ENCODE data around the gene ADCK2.

DNA sequence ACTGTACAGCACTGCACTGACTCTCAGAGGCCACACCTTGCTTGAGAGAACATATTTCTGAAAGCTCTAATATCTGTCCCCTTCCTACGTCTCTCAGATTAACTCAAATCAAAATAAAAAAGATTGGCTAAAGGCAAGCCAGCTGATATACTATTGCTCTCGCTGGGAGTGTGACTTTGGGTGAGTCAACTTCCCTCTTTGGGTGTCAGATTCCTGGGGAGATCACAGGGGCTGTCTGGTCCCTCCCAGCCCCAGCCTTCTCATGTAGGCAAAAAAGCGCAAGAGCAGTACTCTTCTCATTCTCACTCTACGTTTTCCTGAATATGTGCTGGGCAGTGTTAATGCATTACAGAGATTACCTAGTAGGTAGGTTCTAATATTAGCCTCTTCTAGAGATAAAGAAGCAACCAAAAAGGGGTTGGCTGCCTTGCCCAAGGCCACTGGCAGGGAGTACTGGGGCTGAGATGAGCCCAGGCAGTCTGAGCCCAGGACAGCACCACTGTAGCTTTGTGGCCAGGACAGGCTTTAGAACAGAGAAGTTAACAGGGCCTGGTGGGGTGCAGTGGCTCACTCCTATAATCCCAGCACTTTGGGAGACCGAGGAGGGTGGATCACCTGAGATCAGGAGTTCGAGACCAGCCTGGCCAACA is 23.1 kb upstream of the ADCK2 start:
- TF ChIP-seq, protein P1, sequence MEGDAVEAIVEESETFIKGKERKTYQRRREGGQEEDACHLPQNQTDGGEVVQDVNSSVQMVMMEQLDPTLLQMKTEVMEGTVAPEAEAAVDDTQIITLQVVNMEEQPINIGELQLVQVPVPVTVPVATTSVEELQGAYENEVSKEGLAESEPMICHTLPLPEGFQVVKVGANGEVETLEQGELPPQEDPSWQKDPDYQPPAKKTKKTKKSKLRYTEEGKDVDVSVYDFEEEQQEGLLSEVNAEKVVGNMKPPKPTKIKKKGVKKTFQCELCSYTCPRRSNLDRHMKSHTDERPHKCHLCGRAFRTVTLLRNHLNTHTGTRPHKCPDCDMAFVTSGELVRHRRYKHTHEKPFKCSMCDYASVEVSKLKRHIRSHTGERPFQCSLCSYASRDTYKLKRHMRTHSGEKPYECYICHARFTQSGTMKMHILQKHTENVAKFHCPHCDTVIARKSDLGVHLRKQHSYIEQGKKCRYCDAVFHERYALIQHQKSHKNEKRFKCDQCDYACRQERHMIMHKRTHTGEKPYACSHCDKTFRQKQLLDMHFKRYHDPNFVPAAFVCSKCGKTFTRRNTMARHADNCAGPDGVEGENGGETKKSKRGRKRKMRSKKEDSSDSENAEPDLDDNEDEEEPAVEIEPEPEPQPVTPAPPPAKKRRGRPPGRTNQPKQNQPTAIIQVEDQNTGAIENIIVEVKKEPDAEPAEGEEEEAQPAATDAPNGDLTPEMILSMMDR (IDR thresholded peaks at IDR 0.05): no peak
- TF ChIP-seq POLR2A (IDR thresholded peaks at IDR 0.05) (no peak), EP300 (IDR thresholded peaks at IDR 0.05; ENCODE audit: low read depth) (no peak)

Measured in transverse colon (tissue), 3 donors.